Daoy (cell line): Measurements from ENCODE around the gene ITGB3. TPM values are rescaled to one million over a fixed set of nuclear protein-coding genes. Genes with fewer than 3 reads are reported as not detected.

ENCODE experiments used
- DNase-seq: peaks from one replicate; pipeline ENCODE4 v3.0.0-alpha.2; 2015; ENCODE audit warnings: low read depth
- total RNA-seq: library from RNA; depleted of rRNA; stranded (reverse); fragments of >200 nt; shearing (Covaris generic); gene quantifications from 2 replicates; pipeline ENCODE4 v1.2.3, GENCODE V29; 2014

Gene ITGB3
- total RNA-seq, 1 experiment from 2014 or later, result 15.1 TPM

DNA sequence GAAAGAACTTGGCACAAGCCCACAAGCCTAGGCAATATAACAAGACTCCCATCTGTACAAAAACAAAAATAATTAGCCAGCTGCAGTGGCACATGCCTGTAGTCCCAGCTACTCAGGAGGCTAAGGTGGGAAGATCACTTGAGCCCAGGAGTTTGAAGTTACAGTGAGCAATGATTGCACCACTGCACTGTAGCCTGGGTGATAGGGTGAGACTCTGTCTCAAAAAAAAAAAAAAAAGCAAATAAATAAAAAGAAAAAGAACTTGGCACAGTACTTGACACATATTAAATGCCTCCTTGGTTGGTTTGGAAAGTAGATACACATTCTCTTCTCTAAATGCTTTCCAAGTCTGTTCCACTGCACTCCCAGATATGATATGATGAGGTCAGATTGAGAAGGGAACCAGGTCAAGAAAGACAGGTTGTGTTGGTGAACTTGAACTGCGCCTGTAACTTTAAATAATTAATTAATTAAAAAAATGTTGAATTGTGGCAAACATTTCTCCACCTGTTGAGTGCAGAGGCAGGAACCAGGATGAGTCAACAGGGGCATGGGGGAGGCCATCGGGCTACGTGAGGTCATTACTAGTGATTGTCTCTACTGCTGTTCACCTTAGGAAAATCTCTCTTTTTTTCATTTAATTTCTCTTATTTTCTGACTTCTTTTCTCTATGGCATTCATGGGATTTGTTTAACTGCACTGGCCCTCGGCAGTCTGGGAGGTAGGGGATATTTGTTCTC is 44.2 kb downstream of the ITGB3 start:
- DNase-seq, result no peak

DNA sequence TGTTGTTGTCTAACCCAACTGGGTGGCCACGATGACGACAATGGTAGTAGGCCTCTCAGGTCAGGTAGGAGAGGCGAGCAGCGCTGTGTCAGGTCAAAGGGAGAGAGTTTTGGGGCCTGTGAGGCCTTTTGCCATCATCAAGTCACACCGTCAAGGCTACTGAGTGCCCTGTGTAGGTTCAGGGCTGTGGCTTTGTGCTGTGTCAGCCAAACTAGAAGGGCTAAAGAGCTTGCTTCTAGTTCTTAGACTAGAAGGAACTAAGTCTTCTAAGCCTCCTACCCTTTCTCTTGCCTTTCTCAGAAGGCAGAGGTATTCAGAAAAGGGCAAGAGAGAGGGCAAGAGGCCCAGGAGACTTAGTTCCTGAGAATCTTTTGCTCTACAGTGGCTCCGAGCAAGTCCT is 45.1 kb downstream of the ITGB3 start:
- no peak for DNase-seq

DNA sequence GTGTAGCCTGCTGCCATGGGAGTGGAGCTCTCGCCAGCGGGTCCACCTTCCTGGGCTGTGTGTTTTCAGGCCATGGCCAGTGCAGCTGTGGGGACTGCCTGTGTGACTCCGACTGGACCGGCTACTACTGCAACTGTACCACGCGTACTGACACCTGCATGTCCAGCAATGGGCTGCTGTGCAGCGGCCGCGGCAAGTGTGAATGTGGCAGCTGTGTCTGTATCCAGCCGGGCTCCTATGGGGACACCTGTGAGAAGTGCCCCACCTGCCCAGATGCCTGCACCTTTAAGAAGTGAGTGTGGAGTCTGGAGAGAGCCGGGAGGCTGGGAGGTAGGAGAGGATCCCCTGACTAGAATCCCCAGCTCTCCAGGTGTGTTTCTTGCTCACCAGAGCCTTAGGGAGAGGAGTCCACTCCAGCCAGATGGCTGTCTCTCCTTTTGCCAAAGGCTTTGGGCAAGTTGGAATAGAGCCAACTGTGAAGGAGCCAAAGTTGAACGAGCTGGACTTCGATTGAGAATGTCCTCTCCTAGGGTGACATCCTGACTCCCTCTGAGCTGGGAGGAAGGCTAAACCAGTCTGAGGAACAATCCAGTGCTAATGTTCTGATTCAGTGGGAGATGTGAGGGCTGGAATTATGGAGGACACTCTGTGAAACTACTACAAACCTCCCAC is 45.7 kb downstream of the ITGB3 start:
- no peak for DNase-seq

DNA sequence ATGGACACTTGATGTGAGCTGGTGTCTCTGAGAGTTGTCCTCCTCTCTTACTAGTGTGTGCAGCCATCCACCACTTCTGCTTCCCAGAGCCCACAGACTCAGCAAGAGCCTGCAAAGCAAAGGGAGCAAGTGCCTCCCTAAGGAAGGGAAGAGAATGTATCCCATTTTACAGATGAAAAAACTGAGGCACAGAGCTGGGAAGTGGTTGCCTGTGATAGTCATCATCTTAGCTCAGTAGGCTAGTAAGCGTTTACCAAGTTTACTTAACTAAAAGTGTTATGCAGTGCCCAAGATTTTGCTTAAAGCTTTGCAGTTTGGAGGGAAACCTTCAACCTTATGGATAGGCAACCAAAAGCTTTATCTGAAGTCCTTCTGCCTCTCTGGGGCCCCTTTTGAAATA is 47.1 kb downstream of the ITGB3 start:
- DNase-seq, result no peak

DNA sequence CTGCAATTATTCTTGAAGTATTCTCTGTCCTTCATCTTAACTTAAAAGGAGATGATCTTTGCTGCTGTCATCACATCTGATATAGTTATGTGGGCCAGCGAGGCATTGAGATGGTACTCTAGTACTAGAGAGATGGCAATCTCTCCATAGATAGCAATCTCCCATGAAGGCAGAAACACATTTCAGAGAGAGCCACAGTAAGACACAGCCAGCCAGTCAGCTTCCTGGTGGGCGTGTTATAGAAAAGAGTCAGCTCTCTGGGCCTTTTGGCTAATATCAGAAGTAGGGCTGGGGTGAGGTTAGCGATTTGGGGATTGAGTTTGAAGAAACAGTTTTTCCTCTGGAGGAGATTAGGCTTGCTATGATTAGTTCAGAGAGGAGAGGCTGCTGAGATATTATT is 47.5 kb downstream of the ITGB3 start:
- DNase-seq, result no peak

DNA sequence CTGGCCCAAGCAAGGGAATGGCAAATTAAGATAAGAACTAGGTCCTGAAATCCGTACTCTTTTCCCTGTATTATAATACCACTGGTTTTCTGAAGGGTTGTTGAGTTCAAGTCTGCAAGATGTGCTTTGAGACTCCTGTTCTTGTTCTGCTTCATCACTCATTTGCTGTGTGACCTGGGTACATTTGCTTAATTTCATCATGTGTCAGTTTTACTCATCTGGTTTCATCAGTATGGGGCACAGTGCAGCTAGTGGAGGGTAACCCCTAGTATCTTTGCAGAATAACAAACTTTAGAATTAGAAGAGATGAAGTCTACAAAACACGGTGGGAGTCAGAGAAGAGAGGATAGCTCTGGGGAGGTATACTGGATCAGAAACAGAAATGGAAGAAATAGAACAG is 48.2 kb downstream of the ITGB3 start:
- no peak for DNase-seq

DNA sequence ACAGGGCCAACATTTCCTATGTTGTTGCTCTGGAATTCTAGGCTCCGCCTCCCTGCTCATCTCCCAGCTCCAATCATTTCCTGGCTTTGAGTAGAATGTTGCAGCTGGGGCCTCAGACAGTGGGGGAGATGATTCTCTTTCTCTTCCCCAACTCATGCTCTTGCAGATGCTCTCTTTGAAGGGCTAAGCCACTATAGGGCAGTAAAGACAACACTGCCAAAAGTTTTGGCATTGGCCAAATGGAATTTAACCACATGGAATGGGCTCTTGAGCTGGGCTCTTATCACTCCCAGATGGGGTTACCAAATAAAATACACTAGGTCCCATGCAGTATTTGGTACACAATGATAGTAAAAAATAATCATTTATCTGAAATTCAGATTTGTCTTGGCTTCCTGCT is 50.6 kb downstream of the ITGB3 start:
- no peak for DNase-seq

DNA sequence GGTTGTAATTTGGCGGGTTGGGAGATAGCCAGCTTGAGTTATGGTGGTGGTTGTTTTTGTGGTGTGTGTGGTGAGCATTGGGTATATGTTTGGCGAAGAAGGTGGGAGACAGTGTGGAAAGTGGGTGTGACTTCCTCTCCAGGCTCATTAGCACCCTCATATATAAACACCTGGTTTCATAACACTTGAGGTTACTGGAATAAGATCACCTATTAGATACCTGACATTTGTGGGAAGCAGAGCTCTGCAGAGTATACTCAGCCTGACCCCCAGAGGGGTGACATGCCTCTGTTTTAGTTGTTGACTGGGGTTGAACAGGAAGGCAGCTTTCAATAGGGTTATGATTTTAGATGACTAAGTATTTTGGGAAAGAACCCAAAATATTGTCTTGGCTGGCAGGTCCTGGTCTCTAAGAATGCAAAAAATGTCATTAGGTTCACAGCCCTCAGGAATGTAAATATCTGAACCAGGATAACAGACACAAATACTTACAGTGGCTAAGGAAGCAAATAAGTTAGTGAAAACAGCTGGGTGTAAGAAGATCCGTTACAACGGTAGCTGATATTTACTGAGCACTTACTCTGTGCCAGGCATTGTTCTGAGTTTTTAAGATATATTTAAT is 51.8 kb downstream of the ITGB3 start:
- DNase-seq, result peak; percentile 89

DNA sequence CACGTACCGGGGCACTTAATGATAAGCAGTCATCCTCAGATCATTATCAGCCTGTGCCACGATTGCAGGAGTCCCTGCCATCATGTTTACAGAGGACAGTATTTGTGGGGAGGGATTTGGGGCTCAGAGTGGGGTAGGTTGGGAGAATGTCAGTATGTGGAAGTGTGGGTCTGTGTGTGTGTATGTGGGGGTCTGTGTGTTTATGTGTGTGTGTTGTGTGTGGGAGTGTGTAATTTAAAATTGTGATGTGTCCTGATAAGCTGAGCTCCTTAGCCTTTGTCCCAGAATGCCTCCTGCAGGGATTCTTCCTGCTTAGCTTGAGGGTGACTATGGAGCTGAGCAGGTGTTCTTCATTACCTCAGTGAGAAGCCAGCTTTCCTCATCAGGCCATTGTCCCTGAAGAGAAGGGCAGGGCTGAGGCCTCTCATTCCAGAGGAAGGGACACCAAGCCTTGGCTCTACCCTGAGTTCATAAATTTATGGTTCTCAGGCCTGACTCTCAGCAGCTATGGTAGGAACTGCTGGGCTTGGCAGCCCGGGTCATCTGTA is 56.6 kb downstream of the ITGB3 start:
- no peak for DNase-seq

DNA sequence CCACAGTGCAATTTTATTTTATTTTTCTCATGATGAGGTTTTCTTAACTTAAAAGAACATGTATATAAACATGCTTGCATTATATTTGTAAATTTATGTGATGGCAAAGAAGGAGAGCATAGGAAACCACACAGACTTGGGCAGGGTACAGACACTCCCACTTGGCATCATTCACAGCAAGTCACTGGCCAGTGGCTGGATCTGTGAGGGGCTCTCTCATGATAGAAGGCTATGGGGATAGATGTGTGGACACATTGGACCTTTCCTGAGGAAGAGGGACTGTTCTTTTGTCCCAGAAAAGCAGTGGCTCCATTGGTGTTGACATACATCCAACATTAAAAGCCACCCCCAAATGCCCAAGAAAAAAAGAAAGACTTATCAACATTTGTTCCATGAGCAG is 57.8 kb downstream of the ITGB3 start:
- DNase-seq, result no peak

DNA sequence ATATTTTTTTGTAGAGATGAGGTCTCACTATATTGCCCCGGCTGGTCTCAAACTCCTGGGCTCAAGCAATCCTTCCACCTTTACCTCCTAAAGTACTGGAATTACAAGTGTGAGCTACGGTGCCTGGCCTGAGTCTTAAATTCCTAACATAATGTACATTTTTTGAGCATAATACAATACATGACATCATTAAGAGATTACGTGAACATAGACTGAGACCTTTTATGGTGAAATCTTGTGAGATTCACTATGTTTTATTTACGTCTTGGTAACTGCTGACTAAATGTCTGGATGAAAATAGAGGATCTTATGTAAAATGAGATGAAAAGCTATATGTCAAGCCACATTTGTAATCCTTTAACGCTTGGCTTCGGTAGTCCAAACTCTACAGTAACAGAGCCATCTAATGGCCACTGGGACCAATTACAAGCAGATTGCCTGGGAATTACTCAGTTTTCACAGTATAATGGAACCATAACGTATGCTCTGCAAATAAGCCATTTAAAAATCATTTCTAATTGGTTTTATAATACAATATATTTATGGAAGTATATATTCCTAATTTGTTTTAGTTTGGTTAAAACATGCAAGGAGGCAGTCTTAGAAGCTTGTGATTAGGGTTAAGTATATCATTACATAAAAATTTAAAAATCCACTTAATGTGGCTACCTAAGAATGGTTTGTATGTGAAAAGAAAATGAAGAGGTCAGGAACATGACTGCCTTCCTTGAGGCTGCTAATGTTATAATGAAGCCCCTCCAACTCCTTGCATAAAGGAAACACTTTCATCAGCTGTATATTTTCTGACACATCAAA is 62.0 kb downstream of the ITGB3 start:
- peak; percentile 74 for DNase-seq

DNA sequence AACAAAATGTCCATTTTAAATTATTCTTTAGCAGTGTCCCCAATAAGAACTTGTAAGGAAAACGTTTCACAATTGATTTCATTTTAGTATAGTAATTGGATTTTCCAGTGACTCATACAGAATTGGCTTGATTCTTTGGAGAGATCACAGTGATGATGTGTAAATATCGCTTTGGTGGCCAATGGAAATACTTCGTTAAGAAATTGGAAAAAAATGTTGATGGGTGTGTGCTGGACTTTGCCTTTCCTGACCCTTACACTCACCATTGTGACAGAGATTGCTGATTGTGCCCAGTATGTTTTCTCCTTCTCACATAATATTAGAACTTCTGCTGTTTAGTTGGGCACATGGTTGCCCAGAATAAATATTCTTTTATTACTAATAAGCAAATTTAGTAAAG is 62.7 kb downstream of the ITGB3 start:
- DNase-seq, result no peak

DNA sequence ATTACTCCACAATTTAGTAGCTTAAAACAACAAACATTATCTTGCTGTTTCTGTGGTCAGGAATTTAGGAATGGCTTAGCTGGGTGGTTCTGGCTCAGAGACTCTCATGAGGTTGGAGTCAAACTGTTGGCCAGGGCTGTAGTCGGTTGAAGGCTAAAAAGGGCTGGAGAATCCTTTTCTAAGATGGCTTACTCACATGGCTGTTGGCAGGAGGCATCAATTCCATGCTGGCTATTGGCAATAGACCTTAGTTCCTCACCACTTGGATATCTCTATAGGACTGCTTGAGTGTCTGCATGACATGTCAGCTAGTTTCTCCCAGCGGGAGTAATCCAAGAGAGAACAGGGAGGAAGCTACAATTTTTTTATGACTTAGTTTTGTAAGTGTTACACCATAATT is 63.5 kb downstream of the ITGB3 start:
- no peak for DNase-seq

DNA sequence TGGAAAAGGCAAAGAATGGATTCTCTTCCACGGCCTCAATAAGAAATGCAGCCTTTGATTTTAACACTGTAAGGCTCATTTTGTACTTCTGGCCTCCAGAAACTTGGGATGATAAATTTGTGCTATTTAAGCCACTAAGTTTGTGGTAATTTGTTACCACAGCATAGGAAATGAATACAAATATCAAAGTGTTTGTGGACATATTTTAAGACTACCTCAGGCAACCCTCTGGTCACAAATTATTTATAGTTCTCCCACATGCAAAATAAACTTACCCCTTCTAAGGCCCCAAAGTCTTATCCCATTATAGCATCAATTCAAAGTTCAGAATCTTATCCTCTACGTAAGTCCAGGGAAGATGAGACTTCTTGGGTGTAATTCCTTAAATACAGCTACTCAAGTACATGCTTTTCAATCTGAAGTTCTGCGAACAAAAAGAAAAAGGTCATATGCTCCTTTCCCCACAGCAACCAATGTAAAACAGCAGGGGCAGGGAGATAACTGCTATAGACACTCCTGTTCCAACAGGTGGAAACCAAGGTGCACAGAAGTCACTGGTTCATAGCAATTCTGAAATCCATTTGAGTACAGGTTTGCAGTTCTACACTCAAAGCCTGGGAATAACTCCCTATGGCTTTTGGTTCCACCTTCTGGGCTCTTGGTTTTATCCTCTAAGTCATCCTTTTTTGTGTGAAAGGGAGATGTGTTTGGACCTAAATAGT is 64.7 kb downstream of the ITGB3 start:
- DNase-seq, result no peak

DNA sequence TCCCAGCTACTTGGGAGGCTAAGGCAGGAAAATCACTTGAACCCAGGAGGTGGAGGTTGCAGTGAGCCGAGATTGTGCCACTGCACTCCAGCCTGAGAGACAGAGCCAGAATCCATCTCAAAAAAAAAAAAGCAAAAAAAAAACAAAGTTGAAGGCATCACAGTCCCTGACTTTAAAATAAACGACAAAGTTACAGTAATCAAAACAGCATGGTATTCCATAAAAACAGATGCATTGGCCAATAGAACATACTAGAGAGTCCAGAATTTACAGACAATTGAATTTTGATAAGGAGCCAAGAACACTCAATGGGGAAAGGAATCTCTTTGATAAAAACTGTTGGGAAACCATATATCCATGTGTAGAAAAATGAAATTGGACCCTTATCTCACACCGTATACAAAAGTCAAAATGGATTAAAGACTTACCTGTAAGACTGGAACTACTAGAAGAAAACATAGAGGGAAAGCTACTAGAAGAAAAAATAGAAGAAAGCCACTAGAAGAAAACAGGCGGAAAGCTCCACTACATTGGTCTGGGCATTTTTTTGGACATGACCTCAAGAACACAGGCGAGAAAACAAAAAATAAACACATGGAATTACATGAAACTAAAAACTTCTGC is 67.4 kb downstream of the ITGB3 start:
- no peak for DNase-seq

DNA sequence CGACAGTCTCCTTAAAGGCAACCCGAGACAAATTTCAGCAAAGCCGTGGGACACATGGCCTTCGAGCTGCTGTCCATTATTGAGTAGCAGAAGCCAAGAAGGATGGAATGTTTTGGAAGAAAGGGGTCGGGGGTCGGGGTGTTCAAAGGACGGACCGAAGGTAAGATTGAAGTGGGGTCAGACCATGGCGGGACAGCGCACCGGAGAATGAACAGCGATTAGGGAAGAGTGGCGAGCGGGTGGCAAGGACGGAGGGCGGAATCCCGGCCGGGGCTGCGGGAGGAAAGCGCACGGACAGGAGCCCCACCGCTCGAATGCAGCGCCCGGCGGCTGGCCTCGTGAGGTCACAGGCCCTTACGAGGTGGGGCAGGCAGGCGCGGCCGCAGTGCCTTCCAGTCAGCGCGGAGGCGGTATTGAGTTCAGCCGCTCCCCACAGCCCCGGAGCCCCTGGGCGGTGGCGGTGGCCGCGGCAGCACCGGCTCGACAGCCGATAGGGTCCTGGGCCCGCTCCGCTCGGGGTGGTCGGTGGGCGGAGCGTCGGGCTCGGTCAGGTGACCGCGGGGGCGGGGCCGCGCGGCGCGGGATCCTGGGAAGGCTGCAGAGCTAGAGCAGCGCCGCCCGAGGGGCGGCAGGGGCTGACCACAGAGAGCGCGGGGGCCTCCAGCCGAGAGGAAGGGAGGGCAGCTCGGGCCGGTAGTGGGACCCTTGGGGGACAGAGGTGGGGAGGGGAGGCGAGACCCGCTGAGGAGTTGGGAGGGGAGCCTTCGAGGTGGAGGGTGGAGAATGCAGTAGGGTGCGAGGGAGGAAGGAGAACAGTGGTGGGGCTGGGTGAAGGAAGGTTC is 70.0 kb downstream of the ITGB3 start, which contains the start of gene EFCAB13:
Gene EFCAB13 (plus strand): TSS at position 574 of the 842 bp plus-strand sequence. CDS start 4,399 bp downstream, outside the sequence.
- DNase-seq, result peak; percentile 90

DNA sequence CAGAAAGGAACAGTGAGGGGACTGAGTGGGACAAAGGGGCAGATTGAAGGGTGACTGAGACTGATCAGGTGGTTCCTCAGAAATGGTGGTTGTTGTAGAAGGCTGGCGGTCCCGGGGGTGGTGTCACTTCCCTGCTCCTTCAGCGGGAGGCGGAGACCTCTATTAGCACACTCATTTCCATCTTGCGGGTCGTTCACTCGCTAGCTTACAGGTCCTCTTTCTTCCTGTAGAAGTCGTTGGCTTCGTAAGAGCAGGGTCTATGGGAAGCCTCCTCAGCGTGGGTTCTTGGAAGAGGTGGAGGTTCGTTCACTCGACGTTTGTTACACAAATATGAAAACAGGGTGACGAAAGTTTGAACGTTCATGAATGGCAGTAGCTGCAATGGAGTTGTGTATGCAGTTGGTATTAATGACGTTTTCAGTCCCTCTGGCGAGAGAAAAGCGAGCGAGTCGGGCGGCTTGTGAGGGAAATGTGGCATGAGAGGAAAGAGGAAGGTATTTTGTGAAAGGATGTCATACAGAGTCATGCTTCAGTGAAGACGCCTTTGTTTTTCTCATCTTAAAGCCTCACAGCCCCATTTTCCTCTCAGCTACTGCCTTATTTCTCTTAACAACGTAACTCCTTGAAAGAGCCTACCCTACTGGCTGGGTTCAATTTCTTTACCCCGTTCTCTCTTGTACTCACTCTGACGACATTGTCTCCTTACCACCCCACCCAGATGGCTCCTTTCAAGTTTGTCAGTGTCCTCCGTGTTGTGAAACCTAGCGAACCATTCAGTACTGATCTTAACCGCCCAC is 70.8 kb downstream of the ITGB3 start:
- no peak for DNase-seq

DNA sequence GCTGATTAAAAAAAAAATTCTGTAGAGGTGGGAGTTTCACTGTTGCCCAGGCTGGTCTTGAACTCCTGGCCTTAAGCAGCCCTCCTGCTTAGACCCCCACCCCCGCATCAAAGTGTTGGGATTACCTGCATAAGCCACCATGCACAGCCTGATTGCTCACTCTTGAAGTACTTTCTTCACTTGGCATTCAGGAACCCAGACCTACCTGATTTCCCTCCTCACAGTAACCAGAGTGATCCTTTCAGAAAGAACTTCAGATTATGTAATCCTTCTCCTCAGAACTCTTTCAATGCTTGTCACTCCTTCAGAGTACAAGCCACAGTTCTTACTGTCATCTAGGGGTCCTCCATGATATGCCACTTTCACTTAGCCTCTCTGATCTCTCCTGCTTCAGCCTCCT is 71.5 kb downstream of the ITGB3 start:
- DNase-seq, result no peak

DNA sequence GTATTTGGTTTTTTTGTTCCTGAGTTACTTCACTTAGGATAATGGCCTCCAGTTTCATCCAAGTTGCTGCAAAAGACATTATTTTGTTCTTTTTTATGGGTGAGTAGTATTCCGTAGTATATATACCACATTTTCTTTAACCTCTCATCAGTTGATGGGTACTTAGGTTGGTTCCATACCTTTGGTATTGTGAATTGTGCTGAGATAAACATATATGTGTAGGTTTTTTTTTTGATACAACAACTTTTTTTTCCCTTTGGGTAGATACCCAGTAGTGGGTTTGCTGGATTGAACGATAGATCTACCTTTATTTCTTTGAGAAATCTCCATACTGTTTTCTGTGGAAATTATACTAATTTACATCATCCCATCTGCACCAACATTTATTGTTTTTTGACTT is 76.9 kb downstream of the ITGB3 start:
- DNase-seq, result no peak
